Neural progenitor cell (in vitro differentiated cells): ENCODE measurements around the gene MED13L.

Experiments
- CTCF ChIP-seq: fragments of 200-600 bp; sonication (generic); IDR thresholded peaks from 2 replicates; pipeline ENCODE4 v1.5.1; 2017; ENCODE audit warnings: antibody characterized with exemption, mild to moderate bottlenecking
- EZH2 ChIP-seq: fragments of 200-600 bp; sonication (generic); IDR thresholded peaks from 2 replicates; pipeline ENCODE4 v1.6.1; 2017; ENCODE audit warnings: antibody characterized with exemption, mild to moderate bottlenecking, moderate library complexity
- EZH2phosphoT487 ChIP-seq: fragments of 200-600 bp; sonication (generic); IDR thresholded peaks from 2 replicates; pipeline ENCODE4 v1.6.1; 2017; ENCODE audit warnings: antibody characterized with exemption

GRCh38 chr12:115945491-115945885 lies 332.0 kb downstream of the MED13L start:
- no peak for TF ChIP-seq CTCF
- no peak for TF ChIP-seq EZH2
- no peak for TF ChIP-seq EZH2phosphoT487
